Breast epithelium (tissue), 4 donors: Measurements from ENCODE around the gene ANO7. TPM values are rescaled to one million over a fixed set of nuclear protein-coding genes. Genes with fewer than 3 reads are reported as not detected.

ENCODE experiments used
- DNase-seq, 2 donors: peaks; one replicate each; pipeline ENCODE4 v3.0.0-alpha.2; 2019; ENCODE audit warnings: low spot score in 2 of 2
- H3K27ac ChIP-seq, 2 donors: fragments of 200-600 bp; sonication (generic) in 1 of 2; one replicate each; pipeline ENCODE4 v1.5.1; 2016 to 2019; ENCODE audit warnings: mild to moderate bottlenecking in 1 of 2
- H3K27me3 ChIP-seq, 2 donors: fragments of 200-600 bp; sonication (generic) in 1 of 2; one replicate each; pipeline versions ENCODE4 v1.5.1 to v1.6.0; 2017 to 2019; ENCODE audit warnings: control low read depth in 1 of 2, mild to moderate bottlenecking in 1 of 2
- H3K36me3 ChIP-seq: fragments of 200-600 bp; one replicate; pipeline ENCODE4 v1.5.1; 2019
- H3K4me1 ChIP-seq, 2 donors: fragments of 200-600 bp; sonication (generic); one replicate each; pipeline ENCODE4 v1.5.1; 2016 to 2019; ENCODE audit warnings: control low read depth in 1 of 2
- H3K4me3 ChIP-seq, 3 donors: fragments of 200-600 bp; sonication (generic); 1 replicate in 2 of 3; 2 replicates in 1 of 3; pipeline ENCODE4 v1.5.1; 2016 to 2019; ENCODE audit warnings: mild to moderate bottlenecking in 3 of 3, moderate library complexity in 2 of 3
- H3K9me3 ChIP-seq, 2 donors: fragments of 200-600 bp; sonication (generic) in 1 of 2; one replicate each; pipeline ENCODE4 v1.5.1; 2016 to 2019; ENCODE audit warnings: control low read depth in 1 of 2
- POLR2A ChIP-seq: fragments of 450-650 bp; IDR thresholded peaks from one replicate; pipeline ENCODE4 v1.6.1; 2016; ENCODE audit warnings: antibody characterized with exemption, mild to moderate bottlenecking, moderate library complexity
- POLR2AphosphoS5 ChIP-seq, 3 donors: sonication (generic); formaldehyde crosslinking; IDR thresholded peaks; one replicate each; pipeline ENCODE4 v1.6.1; 2017; ENCODE audit warnings: antibody characterized with exemption in 3 of 3
- intact Hi-C: fragments of 100-400 bp; cut with DNase I; formaldehyde crosslinking; loops from one replicate; pipeline ENCODE4 v1.15.1; 2023; ENCODE audit warnings: low total_unique reads
- total RNA-seq, 3 donors: library from RNA; depleted of rRNA; stranded (reverse); fragments of >200 nt; gene quantifications; one replicate each; pipeline ENCODE4 v1.1.0, GENCODE V29; 2016
- TF ChIP-seq, protein P1 (sequence below), 3 donors: fragments of 450-650 bp; IDR thresholded peaks; one replicate each; pipeline ENCODE4 v1.5.1; 2016 to 2017; ENCODE audit warnings: antibody characterized with exemption in 3 of 3, mild to moderate bottlenecking in 3 of 3, moderate library complexity in 3 of 3

ANO7 gene
- total RNA-seq, 3 donors from 2014 or later = 0.98 to 1.6 TPM; not detected in 1

DNA sequence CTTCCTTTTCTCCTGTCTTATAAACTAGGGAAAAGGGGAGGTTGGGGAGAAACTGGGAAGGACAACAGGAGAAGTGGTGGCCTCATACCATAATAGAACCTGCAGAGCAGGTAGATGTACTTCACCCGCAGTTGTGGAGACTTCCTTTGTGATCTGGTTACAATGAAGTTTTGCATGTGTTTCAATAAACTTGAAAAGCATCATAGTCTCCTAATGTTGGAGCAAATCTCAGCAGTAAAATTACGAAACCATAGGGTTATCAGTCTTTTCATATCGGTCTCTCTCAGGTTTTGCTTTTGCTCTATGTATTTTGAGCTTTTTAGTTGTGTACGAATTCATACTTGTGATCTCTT lies 30.5 kb downstream of the ANO7 start:
- Histone ChIP-seq H3K27me3 (no peaks in the 10 kb centered on the region), H3K4me1 (peaks cover 0 to 9% of the 10 kb centered on the region in 2 donors), H3K9me3 (no peaks in the 10 kb centered on the region), H3K27ac (no peak overlapping the region), H3K36me3 (no peaks in the 10 kb centered on the region), H3K4me3 (peak overlapping the region in 2 of 3 donors; percentile 73 to 88)
- intact Hi-C loops = no loop called here
- DNase-seq = no peak
- TF ChIP-seq, protein P1, sequence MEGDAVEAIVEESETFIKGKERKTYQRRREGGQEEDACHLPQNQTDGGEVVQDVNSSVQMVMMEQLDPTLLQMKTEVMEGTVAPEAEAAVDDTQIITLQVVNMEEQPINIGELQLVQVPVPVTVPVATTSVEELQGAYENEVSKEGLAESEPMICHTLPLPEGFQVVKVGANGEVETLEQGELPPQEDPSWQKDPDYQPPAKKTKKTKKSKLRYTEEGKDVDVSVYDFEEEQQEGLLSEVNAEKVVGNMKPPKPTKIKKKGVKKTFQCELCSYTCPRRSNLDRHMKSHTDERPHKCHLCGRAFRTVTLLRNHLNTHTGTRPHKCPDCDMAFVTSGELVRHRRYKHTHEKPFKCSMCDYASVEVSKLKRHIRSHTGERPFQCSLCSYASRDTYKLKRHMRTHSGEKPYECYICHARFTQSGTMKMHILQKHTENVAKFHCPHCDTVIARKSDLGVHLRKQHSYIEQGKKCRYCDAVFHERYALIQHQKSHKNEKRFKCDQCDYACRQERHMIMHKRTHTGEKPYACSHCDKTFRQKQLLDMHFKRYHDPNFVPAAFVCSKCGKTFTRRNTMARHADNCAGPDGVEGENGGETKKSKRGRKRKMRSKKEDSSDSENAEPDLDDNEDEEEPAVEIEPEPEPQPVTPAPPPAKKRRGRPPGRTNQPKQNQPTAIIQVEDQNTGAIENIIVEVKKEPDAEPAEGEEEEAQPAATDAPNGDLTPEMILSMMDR (IDR thresholded peaks at IDR 0.05) = no peak
- TF ChIP-seq POLR2A (no peak), POLR2AphosphoS5 (IDR thresholded peaks at IDR 0.05) (no peak)

DNA sequence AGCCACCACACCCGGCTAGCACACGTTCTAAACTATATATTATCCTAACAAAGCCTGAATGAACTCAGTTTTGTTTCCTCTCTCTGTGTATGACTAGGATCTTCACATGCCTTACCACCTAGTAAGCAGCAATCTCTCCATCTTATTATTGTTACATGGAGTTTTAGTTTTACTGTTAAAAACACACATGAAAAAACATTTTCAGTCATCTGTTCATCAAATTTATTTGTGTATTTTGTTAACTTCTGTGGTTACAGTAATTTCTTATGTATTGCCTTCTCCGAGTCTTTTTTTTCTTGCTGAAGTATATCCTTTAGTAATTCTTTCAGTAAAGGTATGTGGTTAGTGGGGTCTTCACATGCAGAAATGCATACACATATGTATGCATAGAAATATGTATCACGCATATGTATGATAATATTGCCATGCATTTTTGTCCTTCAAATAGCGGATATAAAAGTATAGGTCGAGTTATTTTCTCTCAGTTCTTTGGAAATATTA lies 31.4 kb downstream of the ANO7 start:
- TF ChIP-seq POLR2AphosphoS5 (IDR thresholded peaks at IDR 0.05) (no peak), POLR2A (no peak)
- TF ChIP-seq, protein P1 (IDR thresholded peaks at IDR 0.05) = no peak
- intact Hi-C loops = no loop called here

DNA sequence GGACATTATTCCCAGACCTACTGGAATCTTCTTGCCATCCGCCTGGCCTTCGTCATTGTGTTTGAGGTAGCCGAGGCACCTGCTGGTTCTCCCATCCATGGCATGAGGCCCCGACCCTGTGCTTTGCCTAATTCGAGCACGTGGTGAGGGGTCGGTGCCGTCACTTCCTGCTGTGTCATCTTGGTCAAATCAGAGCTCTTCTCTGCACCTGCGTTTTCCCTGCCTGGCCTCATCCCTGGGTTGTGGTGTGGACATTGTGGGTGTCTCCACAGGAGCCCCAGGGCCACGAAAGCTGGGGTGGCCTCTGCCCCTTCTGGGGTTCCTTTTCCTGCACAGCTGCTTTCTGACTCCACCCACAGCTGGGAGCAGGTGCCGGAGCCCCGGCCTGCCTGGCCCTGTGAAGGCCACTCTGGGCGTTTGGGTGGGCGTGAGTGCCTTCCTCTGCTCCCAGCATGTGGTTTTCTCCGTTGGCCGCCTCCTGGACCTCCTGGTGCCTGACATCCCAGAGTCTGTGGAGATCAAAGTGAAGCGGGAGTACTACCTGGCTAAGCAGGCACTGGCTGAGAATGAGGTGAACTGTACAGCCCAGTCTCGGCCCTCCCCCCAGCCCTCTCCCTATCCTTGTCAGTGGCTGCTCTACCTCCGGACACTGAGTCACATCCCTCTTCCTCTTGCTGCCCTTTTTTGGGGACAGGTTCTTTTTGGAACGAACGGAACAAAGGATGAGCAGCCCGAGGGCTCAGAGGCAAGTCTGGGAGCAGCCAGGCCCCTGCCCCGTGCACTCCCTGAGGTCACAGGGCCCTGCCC lies 34.9 kb downstream of the ANO7 start:
- intact Hi-C loops = no loop called here
- H3K27ac ChIP-seq = no peak overlapping the region
- DNase-seq = no peak

More for the DNA sequence above, 31.4 kb downstream of the ANO7 start:
- Histone ChIP-seq H3K4me3 (no peak overlapping the region), H3K27ac (no peak overlapping the region), H3K4me1 (peaks cover 3 to 13% of the 10 kb centered on the region in 2 donors), H3K27me3 (no peaks in the 10 kb centered on the region), H3K9me3 (no peaks in the 10 kb centered on the region), H3K36me3 (no peaks in the 10 kb centered on the region)
- no peak for DNase-seq

DNA sequence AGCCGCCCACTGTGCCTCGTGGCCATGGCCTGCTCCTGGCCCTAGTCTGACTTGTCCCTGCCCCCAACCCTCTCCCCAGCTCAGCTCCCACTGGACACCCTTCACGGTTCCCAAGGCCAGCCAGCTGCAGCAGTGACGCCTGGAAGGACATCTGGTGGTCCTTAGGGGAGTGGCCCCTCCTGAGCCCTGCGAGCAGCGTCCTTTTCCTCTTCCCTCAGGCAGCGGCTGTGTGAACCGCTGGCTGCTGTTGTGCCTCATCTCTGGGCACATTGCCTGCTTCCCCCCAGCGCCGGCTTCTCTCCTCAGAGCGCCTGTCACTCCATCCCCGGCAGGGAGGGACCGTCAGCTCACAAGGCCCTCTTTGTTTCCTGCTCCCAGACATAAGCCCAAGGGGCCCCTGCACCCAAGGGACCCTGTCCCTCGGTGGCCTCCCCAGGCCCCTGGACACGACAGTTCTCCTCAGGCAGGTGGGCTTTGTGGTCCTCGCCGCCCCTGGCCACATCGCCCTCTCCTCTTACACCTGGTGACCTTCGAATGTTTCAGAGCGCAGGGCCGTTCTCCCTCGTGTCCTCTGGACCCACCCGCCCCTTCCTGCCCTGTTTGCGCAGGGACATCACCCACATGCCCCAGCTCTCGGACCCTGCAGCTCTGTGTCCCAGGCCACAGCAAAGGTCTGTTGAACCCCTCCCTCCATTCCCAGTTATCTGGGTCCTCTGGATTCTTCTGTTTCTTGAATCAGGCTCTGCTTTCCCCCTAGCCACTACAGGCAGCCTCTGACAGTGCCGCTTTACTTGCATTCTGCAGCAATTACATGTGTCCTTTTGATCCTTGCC lies 35.8 kb downstream of the ANO7 start:
- H3K4me1 ChIP-seq = peaks cover 3 to 7% of the 10 kb centered on the region in 2 donors
- H3K27me3 ChIP-seq = no peaks in the 10 kb centered on the region
- H3K9me3 ChIP-seq = no peaks in the 10 kb centered on the region
- TF ChIP-seq, protein P1 (IDR thresholded peaks at IDR 0.05) = no peak
- TF ChIP-seq POLR2A (no peak), POLR2AphosphoS5 (IDR thresholded peaks at IDR 0.05) (no peak)
- intact Hi-C loops = no loop called here
- H3K36me3 ChIP-seq = peaks cover 5% of the 10 kb centered on the region
- DNase-seq = no peak
- H3K27ac ChIP-seq = no peak overlapping the region
- H3K4me3 ChIP-seq = no peak overlapping the region

More for the DNA sequence above, 34.9 kb downstream of the ANO7 start:
- H3K36me3 ChIP-seq = no peaks in the 10 kb centered on the region
- no peak overlapping the region for H3K4me3 ChIP-seq
- TF ChIP-seq POLR2A (no peak), POLR2AphosphoS5 (IDR thresholded peaks at IDR 0.05) (no peak)
- TF ChIP-seq, protein P1 (IDR thresholded peaks at IDR 0.05) = no peak
- no peaks in the 10 kb centered on the region for H3K9me3 ChIP-seq
- peaks cover 3 to 13% of the 10 kb centered on the region in 2 donors for H3K4me1 ChIP-seq
- H3K27me3 ChIP-seq = no peaks in the 10 kb centered on the region
